Activated CD4-positive, alpha-beta T cell treated with anti-CD3 and anti-CD28 coated beads for 1 hour (primary cell): Measurements from ENCODE around the gene MAU2.

Experiments
- DNase-seq: peaks from one replicate; pipeline ENCODE4 v3.0.0-alpha.2; 2020

MAU2 gene

GRCh38 chr19:19306191-19306590, 14.4 kb upstream of the MAU2 start:
- no peak for DNase-seq

DNA sequence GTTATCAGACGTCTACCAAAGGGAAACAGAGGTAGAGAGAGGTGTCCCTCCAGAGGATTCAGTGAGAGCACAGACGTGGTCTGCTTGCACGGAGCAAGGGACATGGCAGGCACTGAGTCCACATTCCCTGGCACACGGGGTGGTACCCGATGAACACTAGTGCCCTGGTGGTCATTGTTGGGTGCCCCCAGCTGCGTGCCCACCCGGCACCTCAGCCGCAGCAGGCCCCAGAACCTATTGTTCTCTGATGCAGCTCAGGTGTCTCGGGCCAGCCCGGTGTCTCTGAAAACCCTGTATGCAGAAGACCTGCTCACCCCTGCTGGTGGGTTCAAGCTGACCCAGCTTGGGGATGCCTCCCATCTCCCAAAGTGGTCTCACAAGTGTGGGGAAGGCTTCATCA, 12.3 kb upstream of the MAU2 start:
- DNase-seq: no peak

DNA sequence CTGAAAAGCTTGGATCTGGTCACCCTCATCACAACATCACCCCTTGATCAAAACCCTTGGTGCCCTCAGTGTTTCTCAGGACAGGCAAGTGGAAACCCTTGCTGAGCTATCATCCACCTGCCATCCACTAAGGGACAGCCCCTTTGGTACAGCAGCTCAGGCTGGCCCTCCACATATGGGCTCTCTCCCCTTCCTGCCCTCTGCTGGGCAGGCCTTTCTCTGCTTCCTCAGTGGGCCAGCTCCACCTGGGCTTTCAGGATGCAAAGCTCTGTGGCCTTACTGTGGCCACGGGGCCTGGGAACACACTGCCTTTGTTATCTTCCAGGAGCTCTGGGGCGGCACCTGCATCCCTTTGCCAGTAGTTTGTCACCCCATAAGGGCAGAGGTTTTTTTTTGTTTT, 5.2 kb upstream of the MAU2 start:
- DNase-seq: no peak

- DNase-seq: no peak
These were observed 4.5 kb upstream of the MAU2 start for GRCh38 chr19:19316082-19316481.

DNA sequence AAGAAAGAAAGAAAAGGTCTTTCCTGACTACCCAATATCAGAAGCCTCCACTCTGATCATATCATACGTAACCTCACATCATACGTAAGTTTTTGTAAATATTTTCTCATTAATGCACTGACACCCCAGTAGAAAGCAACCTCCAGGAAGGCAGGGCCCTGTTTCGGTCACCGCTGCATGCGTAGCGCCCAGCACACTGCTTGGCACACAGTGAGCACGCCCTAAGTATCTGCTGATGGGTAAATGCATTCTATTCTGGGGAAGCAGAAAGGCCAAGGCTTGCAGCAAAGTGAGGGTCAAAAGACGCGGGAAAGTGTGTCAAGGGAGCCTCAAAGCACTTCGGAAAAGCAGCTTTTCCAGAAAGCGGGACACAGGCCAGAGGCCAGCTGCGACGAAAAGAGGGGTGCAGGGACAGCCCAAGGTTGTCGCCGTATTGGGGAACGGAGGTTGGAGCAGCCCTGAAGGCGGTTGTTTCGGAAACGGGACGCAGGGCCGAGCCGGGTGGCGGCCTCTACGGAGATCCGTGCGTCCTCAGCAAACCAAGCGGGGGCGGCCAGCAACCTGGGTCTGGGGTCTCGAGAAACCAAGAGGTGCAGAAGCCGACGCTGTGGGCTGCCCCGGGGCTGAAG, 783 bp upstream of the MAU2 start:
- no peak for DNase-seq

DNA sequence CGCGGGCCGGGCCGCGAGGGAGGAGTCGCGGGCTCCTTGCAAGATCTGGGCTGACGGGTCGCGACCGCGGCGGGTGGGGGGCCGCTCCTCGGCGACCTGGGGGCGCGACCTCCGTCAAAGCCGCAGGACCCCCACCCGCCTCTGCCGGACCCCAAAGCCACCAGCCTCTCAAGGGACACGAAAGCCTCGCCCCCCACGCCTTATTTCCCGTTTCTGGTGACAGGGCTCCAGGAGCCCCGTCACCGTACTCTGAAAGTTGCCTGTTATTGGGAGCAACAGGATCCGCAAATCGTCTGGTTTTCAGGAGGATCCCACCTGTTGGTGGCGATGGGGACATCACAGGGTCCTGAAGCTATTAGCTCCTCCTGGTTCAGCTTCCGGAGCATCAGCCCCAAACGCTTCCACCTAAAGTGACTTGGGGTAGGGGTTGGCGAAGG, 530 bp downstream of the MAU2 start:
- no peak for DNase-seq

- no peak for DNase-seq
These were observed 3.6 kb downstream of the MAU2 start for GRCh38 chr19:19324059-19324770.

- no peak for DNase-seq
These were observed 7.0 kb downstream of the MAU2 start for GRCh38 chr19:19327672-19328071.

DNA sequence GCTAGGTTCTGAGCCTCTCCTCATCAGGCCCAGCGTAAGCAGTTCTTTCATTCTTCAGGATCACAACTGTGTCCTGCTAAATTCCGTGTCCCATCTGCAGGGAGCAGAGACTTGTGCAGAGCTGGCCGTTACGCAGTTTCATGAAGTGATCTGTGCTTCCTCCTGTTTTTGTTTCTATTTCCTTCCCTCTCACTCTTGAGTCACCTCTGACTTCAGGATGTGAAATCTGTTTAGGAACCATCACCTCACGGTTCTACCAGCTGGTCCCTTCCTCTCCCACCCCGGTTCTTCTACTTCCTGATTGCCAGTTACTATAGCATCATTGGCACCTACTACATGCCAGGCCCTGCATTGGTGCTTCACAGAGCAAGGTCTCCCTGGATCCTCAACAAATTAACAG, 8.5 kb downstream of the MAU2 start:
- no peak for DNase-seq

GRCh38 chr19:19334063-19334988, 13.7 kb downstream of the MAU2 start:
- DNase-seq: no peak

- no peak for DNase-seq
These were observed 14.3 kb downstream of the MAU2 start for GRCh38 chr19:19334989-19335344.

DNA sequence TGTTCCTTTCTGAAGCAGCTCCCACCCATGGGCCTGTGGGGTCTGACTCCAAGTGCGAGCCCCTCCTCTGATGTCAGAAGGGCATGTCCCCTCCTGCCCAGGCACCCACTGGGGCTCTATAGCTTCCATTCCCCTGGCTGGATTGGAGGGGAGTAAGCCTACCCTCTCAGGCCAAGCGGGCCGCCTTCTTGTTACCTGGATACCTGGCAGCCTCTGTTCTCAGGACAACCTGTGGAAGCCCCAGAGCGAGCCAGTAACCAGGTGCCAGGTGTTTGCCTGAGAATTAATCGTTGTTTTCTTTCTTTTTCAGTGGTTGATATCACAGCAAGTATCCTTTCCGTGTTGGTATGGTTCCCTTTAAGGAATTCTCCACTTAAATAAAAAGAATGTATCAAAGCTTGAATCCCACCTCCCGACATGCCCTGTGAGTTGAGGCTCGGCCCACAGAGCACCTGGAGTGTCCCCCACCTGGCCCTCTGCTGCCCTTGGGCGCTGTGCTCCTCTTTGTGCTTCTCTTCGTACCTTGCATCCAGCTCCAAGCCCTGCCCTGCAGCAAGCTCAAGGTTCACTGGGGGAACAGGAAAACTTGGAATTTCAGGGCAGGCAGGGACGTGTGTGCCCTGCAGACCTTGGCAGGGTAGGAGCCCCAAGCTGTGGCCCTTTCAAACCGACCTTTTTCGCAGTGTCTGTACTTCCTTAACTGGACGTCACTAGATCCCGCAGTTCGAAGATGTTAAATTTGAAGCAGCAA, 15.0 kb downstream of the MAU2 start:
- no peak for DNase-seq

GRCh38 chr19:19336597-19336996, 16.0 kb downstream of the MAU2 start:
- DNase-seq: no peak

- DNase-seq: no peak
These were observed 16.5 kb downstream of the MAU2 start for GRCh38 chr19:19337120-19337519.

GRCh38 chr19:19338082-19338481, 17.5 kb downstream of the MAU2 start:
- DNase-seq: no peak

DNA sequence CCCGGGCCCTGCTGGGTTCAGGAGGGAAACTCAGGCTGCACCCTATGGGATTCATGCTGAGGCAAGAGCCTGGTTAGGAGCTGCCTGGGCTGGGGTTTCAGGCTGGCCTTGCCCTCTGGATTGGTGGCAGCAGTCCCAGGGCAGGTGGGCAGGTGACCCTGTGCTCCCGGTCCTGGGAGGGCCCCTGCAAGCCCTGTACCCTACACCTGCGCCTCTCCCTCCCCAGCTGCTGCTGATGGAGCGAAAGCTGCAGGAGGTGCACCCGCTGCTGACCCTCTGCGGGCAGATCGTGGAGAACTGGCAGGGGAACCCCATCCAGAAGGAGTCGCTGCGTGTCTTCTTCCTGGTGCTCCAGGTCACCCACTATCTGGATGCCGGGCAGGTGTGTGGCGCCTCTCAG, 20.4 kb downstream of the MAU2 start:
- DNase-seq: no peak

DNA sequence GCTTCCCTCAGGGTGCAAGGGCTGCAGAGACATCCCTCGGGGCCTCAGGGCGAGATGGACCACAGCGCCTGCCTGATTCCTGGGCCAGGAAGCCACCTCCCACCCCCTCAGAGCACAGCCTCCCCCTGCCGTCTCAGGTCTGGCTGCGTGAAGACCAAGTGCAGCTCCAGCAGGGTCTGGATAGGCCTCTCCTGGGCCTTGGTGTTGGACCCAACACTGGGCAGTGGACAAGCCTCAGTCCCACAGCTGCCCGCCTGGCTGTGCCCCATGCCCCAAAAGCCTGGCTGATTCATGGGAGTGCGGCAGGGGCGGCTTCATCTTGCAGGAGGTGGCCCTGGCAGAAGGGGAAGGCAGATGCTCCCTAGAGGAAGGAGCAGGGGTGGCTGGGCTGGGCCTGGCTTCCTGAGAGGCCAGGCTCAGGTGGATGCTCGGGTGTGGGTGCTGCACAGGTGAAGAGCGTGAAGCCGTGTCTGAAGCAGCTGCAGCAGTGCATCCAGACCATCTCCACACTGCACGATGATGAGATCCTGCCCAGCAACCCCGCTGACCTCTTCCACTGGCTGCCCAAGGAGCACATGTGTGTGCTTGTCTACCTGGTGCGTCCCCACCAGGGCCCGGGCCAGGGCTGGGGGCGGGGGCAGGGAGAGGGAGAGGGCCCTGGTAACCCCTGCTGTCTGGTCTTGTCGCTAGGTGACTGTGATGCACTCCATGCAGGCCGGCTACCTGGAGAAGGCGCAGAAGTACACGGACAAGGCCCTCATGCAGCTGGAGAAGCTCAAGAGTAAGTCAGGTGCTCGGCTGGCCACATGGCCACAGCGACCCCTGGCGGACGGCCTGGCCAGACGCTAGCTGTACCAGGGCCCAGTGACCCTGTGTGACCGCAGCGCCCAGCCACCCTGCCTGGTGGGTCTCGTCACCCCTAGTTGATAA, 21.7 kb downstream of the MAU2 start:
- no peak for DNase-seq

DNA sequence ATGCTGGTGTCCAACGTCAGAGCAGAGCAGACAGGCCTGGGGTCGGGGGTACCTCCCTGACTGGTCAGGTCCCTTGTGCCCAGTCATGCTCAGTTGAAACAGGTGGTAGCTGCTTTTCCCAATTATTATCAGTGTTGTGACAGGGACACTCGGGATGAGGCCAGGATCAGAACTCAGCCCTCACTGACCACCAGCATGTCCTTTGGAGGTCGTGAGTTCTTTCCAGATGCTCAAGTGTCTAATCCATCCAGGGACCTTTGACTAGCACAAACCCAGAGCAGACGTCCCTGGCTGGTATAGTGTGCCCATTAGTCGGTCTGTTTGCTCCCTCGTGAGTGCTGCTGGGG, 22.4 kb downstream of the MAU2 start:
- no peak for DNase-seq

DNA sequence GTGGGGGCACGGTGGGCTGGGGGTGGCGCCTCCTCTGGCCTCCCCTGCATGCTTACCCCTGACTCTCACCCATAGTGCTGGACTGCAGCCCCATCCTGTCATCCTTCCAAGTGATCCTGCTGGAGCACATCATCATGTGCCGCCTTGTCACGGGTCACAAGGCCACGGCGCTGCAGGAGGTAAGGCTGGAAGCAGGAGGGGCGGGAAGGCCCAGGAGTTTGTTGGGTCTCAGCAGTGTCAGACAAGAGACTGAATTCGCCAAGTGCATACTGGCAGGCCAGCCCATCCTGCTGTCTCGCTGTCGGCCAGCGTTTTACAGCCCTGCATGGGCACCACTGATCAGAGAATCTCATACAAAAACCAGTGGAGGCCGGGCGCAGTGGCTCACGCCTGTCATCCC, 23.1 kb downstream of the MAU2 start:
- DNase-seq: no peak

DNA sequence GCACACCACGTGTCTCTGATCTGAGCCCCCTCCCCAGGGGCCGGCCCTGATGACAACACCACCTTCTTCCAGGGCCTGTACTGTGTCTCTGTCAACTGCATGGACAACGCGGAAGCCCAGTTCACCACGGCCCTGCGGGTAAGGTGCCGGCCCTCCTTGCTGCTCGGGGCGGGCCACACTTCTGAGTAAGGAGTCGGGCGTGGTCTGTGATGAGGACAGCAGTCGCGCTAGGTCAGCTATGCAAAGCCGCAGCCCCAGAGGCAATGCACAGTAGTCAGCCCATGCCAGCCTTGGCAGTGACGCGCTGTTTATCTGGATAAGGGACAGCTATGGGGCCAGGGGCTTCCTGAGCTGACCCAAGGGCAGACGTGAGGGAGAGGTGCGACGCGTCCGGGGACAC, 24.6 kb downstream of the MAU2 start:
- DNase-seq: no peak

- no peak for DNase-seq
These were observed 25.3 kb downstream of the MAU2 start for GRCh38 chr19:19345970-19346369.
